Measurements from ENCODE around the gene ZNF865.
A peak's percentile ranks its signal among the peaks of the same experiment; 100 is the strongest.

DNA sequence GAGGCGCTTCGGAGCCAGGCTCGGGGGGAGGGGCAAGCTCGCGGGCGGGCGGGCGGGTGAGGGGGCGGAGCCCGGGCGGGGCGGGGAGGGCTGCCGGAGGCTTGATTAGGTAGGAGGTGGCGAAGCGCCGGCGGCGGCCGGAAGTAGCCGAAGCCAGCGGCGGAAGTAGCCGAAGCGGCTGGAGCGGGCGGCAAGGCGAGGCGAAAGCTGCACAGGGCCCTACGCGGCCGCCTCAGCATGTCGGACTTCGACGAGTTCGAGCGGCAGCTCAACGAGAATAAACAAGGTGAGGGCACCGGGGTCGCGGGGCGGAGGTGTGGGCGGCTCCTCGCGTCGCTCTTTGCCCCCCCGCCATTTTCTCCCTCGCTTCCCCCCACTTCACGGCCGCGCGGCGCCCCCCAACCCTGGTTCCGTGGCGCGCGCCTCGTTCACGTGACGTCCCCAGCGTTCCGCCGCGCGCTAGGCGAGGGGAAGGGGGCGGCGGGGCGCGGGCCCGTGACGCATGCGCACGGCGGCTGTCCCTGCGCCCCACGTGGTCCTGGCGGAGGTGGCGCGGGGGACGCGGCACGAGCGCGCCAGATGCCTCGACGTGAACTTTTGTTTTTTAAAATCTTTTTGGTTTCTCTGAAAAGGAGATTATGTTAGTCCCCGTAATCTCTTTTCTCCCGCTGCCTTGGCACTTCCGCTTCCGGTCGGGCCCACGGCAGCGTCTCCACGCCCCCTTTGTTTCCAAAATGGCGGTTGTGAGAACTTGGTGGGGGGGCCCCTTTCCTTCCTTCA is 49.6 kb downstream of the ZNF865 start, which contains the start of gene U2AF2:
- TF ChIP-seq, protein P1, sequence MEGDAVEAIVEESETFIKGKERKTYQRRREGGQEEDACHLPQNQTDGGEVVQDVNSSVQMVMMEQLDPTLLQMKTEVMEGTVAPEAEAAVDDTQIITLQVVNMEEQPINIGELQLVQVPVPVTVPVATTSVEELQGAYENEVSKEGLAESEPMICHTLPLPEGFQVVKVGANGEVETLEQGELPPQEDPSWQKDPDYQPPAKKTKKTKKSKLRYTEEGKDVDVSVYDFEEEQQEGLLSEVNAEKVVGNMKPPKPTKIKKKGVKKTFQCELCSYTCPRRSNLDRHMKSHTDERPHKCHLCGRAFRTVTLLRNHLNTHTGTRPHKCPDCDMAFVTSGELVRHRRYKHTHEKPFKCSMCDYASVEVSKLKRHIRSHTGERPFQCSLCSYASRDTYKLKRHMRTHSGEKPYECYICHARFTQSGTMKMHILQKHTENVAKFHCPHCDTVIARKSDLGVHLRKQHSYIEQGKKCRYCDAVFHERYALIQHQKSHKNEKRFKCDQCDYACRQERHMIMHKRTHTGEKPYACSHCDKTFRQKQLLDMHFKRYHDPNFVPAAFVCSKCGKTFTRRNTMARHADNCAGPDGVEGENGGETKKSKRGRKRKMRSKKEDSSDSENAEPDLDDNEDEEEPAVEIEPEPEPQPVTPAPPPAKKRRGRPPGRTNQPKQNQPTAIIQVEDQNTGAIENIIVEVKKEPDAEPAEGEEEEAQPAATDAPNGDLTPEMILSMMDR (IDR thresholded peaks at IDR 0.05): peak in 2 of 3 donors; percentile 15 to 20
- TF ChIP-seq EP300 (IDR thresholded peaks at IDR 0.05): no peak

Data from ovary (tissue), 3 donors.